ENCODE data around the gene IMMP2L.

The IMMP2L gene

DNA sequence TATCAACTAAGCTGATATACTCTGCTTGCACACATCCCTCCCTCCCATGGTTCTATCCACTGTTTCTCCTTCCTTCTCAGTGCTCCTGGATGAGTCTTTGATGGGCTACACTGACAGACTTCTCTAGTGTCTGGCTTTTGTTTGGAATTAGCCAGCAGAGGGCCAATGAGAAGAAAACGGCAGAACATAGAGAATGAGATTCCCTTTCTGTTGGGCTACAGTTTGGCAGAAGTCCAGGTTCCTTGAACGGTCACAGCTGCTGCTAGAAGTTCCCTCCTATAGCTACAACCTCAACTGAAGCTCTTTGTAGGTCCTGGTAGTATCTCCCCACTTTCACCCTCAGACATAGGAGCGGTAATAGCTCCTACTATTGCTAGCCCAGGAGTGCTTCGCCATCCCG lies 722.4 kb downstream of the IMMP2L start:
- DNase-seq (ENCODE audit: low read depth in 3 of 3, low spot score in 1 of 3): no peak

DNA sequence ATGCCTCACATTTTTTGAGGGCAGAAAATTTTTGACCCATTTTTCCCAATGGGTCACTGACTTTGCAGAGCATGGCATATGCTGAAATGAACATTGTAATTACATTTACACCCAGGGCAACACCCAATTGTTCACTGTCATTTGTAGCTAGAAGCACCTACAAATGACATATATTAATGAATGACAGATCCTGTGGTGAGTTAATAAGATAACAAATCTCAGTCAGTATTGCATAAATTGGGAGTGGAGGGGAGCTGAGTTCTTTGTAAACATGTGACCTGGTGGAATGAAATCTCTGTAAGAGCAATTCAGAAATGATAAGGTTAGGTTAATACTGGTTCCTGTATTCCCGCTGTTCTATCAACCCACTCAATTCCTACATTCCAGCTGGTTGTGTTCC lies 726.4 kb downstream of the IMMP2L start:
- no peak for DNase-seq (ENCODE audit: low read depth in 3 of 3, low spot score in 1 of 3)

DNA sequence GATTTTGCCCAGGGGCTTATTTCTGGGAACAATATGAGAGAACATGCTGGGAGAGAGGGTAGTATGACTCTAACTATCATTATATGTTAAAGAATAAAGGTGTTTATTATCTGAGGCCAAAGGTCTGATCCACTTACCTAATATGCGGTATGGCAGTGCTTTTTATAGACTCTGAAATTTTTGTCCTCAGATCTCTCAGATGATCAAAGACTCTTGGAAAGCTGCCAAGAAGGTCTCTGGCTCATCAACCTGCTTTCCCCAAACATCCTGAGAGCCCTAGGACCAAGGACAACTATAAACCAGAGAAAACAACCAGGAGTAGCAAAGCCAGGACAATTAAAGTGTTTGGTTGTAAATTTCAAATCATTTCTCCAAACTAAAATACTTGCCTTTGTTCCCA lies 727.1 kb downstream of the IMMP2L start:
- no peak for DNase-seq (ENCODE audit: low read depth in 3 of 3, low spot score in 1 of 3)

DNA sequence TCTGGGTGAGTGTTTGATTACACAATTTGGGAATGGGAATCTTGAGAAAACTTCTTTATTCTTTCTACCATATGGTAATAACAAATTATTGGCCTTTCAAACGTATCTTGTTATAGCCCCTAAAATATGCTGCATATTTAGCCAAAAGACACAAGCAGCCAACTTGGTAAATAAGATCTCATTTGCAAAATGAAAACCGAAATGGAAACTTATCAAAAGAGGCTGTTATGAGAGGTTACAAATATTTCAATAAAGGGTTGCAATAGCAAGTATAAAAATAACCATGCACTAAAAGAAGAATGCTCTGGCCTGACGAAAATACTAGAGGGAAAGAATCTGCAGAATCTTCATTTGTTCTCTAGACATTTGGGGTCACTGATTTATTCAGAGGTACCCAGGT lies 730.9 kb downstream of the IMMP2L start:
- DNase-seq (ENCODE audit: low read depth in 3 of 3, low spot score in 1 of 3): no peak

DNA sequence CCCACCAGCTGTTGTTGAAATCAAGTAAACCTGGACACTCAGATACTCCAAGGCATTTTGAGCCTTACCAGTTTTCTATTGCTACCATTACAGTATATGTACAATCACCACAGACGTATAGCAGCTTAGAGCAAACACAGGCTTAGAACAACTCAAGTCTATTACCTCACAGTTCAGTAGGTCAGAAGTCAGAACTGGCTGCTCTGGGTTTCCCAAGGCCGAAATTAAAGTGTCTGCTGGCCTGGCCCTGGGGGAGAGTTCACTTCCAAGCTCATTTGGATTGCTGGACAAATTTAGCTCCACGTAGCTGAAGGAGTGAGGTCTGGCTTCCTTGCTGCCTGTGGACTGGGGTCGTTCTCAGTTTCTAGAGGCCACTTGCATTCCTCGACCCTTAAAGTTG lies 731.5 kb downstream of the IMMP2L start:
- DNase-seq (ENCODE audit: low read depth in 3 of 3, low spot score in 1 of 3): no peak

DNA sequence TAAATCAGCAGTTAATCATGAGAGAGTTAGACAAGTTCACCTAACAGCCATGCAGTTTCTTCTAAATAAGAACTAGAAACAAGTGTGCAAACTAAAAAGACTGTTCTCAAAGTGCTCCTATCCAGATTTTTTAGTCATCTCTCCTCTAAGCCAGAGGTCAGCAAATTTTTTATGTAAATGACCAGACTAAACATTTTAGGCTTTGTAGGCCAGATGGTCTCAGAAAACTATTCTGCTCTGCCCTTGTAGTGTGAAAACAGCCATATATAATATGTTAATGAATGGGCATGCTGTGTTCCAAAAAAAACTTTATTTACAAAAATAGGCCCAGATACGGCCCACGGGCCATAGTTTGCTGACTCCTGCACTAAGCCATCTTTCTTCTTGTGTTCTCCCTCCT lies 734.4 kb downstream of the IMMP2L start:
- no peak for DNase-seq (ENCODE audit: low read depth in 3 of 3, low spot score in 1 of 3)

DNA sequence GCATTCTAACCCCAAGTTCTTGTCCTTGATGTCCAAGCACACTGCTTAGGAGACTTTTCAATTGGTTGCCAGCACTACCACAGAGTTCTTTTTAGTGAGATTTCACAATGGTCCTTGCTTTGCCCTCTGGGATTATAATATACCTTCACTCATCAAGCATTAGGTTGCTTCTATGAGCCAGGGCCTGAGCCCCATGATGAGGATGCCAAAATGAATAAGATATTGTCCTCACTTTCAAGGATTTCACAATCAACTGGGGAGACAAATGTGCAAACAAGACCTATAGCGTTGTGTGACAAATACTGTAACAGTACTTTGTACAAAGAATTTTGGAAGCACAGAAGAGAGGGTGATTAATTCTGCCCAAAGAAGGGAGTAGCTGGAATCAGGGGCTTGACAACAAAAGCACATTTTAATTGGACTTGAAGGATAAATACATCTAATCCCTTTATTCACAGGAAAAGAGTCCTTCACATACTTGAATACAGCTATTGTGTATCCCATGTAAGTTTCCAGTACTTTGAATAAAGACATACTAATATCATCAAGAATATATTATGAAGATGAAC lies 734.9 kb downstream of the IMMP2L start:
- no peak for DNase-seq (ENCODE audit: low read depth in 3 of 3, low spot score in 1 of 3)

DNA sequence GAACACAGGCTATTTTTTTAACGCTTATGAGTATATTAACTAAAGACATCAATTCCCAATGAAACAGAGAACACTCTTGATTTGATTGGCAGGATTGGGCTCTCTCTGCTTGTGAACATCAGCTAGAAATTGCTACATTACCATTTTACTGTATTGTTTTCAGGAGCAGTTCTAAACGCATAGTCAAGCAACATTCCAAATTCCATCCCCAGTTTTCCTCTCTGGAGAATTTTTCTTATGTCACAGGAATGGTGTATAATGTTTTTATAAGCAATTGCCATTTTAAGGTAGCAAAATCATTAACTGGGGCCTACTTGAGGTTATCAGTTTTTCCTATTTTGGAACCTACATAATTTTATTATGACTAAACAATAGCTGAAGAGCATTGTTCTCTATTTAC lies 748.3 kb downstream of the IMMP2L start:
- no peak for DNase-seq (ENCODE audit: low read depth in 3 of 3, low spot score in 1 of 3)

DNA sequence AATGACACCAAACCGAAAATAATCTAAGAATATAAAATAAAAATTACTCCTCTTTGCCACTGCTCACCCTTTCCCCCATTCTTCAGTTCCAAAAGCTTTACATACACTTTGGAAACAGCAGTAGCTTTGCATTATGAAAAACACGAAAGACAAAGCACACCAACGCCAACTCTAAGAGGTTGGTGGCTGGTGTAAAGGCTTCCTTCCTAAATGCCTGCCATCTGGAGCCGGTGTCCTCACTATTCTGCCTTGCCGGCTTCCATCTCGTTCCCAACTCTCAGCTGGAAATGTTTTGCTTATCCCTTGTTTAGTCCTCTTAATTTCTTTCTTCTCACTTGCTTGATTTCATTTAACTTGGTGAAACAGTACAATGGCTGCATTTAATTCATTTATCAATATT lies 752.5 kb downstream of the IMMP2L start:
- no peak for DNase-seq (ENCODE audit: low read depth in 3 of 3, low spot score in 1 of 3)

DNA sequence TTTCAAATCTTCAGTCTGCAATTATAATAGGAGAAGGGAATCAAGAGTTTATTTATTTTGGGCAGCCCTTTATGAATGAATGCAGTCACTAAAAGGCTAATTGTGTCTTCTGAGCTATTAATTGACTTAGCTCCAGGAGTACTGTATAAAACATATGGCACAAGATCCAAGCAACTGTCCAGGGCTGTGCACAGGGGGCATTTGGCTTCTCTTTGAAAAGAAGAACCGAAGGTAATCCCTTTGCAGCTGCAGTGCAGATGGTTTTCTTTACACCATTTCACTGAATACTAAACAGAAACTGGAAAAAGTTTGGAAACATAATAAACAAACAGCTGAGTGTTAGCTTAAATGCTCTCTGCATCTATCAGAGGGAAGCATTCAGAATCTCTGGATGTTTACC lies 753.9 kb downstream of the IMMP2L start:
- no peak for DNase-seq (ENCODE audit: low read depth in 3 of 3, low spot score in 1 of 3)

DNA sequence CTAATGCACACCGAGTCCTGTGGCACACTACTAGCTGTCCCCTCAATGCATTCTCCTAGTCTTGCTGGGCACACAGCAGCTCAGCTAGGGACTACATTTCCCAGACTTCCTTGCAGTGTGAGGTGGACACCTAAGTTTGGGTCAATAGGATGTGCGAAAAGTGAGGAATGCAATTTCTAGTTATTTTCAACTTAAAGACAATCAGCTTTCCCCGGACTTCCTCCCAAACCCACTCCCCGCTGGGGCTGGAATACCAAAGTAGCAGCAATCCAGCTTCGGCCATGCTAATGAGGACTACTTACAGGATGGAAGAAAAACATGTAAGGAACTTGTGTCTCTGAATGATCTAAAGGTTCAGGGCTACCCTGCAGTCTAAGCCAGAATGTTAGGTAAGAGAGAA lies 757.8 kb downstream of the IMMP2L start:
- no peak for DNase-seq (ENCODE audit: low read depth in 3 of 3, low spot score in 1 of 3)

DNA sequence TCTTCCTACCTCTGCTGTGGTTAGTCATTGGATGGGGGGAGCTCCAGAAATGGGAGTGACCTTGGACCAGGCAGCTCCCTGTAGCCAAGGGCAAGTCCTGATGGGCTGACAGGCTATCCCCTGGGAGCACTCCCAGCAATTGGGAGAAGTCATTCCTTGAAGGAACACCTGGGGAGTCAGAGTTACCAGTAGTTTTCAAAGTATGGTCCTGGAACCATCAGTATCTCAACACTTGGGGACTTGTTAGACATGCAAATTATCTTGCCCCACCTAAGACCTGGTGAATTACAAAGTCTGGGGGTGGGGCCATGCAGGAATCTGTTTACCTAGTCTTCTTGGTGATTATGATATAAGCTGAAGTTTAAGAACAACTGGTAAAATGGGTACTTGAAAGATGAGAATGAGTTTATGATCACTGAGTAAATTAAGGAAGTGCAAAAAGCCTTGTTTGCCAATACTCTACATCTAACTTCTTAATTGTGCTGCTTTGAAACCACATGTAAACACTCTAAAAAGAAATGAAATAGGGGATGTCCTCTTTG lies 758.6 kb downstream of the IMMP2L start:
- DNase-seq (ENCODE audit: low read depth in 3 of 3, low spot score in 1 of 3): no peak

DNA sequence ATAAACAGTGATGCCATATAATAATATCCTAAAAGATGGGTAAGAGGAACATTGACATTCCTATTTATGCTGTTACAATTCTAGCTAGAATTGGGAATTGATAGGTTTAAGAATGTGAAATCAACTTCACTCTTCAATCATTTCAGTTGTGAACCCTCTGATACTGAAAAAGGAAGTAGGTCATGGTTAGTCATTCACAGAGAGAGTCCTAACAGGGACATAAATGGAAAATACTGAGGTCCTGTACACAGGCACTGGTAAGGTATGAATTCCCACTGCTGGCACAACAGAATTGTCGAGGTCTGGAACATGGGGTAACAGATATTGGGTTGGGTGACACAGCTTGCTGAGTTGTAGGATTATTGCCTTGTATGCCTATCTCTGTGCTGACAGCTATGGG lies 760.8 kb downstream of the IMMP2L start:
- no peak for DNase-seq (ENCODE audit: low read depth in 3 of 3, low spot score in 1 of 3)

DNA sequence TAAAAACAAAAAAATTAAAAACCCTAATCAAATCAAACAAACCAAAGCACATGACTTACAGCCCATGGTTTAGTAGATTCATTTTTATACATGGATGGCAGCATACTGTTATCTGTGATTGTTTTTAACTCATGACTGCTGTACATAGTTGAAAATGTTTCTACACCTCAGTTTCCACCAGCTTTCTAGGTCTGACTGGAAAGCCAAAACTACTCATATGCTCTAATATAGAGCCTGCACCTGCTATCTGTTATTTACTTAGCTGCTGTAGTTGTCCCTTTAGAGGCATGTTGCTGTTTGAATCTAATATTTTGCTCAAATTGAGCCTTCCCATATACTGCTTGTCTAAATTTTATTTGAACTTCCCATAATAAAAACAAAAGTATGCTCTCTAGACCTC lies 761.3 kb downstream of the IMMP2L start:
- no peak for DNase-seq (ENCODE audit: low read depth in 3 of 3, low spot score in 1 of 3)

DNA sequence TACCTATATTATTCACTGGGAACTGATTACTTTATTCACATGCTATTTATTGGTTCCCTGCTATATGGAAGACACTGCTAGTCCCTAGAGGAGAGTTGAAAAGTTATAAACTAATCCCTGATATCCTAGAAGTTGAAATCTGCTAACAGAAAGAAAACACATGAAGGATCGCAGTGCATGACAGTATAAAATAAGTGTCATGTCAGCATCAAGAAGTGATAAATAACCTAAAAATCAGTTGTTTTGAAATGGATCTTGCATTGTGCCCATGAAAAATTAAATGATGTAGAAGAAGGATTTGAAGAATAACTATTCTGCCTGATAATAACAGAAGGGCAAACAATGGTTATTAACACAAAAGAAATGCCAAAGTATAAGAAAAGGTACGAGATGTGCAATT lies 764.6 kb downstream of the IMMP2L start:
- DNase-seq (ENCODE audit: low read depth in 3 of 3, low spot score in 1 of 3): no peak

DNA sequence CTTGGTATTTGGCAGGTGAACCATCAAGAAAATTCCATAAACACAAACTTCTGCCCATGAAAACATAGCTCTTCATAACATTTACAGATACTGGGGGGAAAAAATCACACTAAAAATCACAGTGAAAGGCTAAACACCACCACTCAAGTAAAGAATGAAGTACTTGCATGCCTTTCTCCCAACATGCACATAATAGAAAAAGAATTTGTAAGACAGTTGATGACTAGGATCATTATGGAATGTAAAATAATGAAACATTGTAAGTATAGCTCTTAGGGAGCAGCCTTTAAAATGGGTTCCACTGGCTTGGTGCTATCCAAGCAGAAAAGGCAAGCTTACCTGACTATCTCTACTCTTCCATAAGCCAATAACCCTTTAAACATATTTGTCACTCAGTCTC lies 771.3 kb downstream of the IMMP2L start:
- DNase-seq (ENCODE audit: low read depth in 3 of 3, low spot score in 1 of 3): no peak

DNA sequence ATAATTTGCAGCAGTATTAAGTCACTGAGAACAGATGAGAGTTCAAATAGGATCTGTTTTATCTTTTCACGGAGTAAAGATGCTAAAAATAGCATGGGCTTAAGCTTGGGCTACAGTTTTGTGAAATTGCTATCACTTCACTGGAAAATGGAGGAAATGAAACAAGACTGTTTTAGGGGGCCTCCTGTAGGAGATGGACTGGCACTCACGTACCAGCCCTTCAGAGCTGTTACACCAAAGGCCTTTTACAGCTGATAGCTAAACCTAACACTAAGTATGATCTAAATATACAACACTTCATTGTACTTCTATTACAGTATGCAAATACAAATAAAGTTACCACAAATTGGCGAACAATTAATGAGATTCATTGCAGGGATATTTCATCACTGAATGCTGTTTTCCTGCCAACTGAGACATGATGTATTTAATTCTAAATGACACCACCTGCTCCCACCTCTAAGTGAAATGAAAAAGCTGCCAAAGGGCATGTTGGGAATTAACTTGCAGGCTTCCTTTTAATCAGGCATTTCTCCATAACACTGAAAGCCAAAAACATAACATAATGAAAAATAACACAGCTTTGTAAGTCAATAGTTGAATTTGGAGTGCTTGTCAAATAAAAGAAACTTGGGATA lies 775.8 kb downstream of the IMMP2L start:
- no peak for DNase-seq (ENCODE audit: low read depth in 3 of 3, low spot score in 1 of 3)

DNA sequence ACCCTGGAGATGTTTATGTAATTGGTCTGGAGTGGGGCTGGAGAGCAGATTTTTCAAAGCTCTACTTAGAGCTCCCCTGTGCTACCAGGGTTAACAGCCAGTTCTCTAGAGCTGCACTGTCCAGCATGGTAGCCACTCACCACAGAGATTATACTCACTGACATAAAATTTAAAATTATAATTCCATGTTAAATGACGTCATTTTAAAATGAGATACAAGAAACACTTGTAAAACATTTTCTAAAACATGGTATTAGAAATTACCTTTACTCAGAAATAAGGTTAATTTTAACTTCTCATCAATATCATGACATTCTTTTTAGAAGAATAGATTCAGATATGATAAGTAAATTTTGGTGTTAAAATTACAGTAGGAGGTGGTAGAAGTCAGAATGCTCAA lies 777.5 kb downstream of the IMMP2L start:
- DNase-seq (ENCODE audit: low read depth in 3 of 3, low spot score in 1 of 3): no peak

DNA sequence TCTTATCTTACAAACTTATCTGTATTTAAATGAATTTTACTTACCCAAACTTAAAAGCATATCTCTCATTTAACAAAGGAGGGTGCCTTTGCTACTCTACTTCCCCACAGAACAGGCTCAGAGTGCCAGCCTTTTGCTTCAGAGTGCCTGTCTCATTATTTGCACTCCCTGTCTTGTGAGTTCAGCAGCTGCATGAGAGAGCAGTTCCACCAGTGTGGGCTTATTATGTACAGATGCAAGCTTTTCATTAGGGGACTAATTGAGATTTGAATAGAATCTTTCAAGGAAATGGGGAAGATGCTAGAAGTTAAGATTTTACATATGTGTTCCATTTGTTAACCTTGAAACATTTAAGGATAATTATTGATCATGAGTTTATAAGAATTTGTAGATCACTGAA lies 781.6 kb downstream of the IMMP2L start:
- DNase-seq (ENCODE audit: low read depth in 3 of 3, low spot score in 1 of 3): no peak

DNA sequence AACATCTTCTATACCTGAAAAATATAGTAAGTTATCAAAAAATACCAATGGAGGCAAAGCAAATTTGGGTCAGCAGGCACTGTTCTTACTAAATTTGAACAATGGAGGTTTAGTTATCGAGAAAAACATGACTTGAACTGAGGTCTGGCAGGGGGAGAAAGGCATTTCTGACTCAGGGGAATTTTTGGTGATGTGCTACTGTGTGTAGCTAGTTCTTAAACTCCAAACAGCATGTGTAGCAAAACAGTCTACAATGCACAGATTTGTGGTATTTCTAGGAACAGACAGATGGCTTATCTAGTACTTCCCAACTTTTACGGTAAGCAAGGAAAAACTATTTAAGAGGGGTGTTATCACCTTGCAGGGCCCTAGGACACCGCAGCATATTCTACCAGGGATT lies 783.0 kb downstream of the IMMP2L start:
- no peak for DNase-seq (ENCODE audit: low read depth in 3 of 3, low spot score in 1 of 3)

DNA sequence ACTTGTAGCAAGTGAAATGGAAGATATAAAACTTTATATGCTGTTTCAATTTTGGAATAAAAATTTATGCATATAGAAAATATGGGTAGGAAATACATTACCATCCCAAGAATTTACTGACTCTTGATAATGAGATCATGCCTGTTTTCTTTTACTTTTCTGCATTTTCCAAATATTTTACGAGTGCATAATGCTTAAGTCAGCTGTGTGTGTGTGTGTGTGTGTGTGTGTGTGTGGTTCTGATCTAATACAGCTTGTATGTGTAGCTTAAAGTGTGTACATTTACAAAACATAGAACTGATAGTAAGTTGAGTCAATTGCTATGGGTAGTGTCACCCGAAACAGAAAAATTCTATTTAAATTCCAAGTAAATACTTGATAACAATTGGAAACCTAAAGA lies 787.2 kb downstream of the IMMP2L start:
- no peak for DNase-seq (ENCODE audit: low read depth in 3 of 3, low spot score in 1 of 3)

DNA sequence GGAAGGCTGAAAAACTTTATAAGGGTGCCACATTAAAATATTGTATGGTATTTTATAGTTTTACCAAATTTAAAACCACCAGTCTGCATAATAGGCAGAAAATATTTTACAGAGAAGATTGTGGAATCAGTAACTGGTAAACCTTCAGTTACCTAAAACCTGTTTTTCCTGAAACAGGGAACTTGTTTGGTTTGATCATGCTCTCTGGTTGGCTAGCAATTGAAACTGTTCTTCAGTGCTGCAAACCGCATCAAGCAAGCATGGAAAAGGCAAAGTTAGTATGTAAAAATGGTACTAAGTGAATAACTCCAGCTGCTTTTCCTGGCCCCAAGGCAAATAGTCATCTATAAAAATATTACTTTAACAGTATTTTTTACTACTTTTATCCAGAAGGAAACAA lies 788.2 kb downstream of the IMMP2L start:
- DNase-seq (ENCODE audit: low read depth in 3 of 3, low spot score in 1 of 3): no peak

DNA sequence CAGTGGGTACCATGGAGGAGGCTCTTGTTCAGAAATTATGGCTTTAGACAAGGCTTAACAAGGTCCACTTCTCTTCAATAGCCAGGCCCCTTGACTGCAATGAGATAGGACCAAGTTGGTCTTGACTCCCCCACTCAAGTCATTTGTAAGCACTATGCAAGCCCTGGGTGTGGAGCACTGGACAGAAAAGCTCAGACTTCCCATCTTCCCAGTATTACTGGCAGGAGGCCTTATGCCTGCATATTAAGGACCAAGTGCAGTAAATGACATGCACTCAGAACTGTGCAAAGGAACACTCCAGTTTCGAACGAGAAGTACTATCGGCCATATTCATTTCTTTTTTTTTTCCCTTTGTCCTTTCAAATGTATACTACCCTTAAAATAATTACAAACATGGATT lies 789.7 kb downstream of the IMMP2L start:
- no peak for DNase-seq (ENCODE audit: low read depth in 3 of 3, low spot score in 1 of 3)
